ENCODE results near the gene MYO16. TPM values are rescaled to one million over a fixed set of nuclear protein-coding genes. Genes with fewer than 3 reads are reported as not detected.

Gene MYO16
- total and polyA plus RNA-seq, 12 donors: 0.56 to 2.4 (median 1.4) TPM

DNA sequence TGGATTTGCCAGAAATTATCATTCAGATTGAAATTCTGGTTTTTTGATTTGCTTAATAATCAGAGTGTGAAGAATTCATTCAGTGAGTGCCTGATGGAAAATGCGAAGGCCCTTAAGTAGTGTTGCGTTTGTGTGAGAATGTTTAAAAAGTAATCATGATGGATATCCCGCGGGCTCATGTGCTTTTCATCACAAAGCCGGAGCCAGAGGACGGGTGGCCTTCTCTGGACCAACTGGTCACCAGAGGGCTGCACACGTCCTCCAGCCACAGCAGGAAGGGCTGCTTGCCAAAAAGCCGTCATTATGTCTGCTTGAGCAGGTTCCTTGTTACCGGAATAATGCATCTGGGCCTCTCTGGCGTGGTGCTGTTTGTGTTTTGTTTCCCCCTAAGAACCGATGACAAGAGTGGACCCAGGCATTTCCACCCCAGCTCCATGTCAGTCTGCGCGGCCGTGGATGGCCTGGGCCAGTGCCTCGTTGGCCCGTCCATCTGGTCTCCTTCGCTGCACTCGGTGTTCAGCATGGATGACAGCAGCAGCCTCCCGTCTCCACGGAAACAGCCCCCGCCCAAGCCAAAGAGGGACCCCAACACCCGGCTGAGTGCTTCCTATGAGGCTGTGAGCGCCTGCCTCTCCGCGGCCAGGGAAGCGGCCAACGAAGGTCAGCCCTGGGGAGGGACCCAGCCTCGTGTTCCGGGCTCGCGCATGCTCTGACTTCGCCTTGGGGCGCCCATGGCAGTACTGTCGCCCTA, 497.7 kb downstream of the MYO16 start:
- Histone ChIP-seq H3K27me3 (no peaks in the 10 kb centered on the region), H3K27ac (no peak overlapping the region), H3K4me1 (replicated peaks in 1 of 2) (no peaks in the 10 kb centered on the region), H3K36me3 (replicated peaks in 1 of 2) (no peaks in the 10 kb centered on the region), H3K4me3 (no peak overlapping the region), H3K9me3 (replicated peaks in 1 of 3) (no peaks in the 10 kb centered on the region)
- TF ChIP-seq, protein P1, sequence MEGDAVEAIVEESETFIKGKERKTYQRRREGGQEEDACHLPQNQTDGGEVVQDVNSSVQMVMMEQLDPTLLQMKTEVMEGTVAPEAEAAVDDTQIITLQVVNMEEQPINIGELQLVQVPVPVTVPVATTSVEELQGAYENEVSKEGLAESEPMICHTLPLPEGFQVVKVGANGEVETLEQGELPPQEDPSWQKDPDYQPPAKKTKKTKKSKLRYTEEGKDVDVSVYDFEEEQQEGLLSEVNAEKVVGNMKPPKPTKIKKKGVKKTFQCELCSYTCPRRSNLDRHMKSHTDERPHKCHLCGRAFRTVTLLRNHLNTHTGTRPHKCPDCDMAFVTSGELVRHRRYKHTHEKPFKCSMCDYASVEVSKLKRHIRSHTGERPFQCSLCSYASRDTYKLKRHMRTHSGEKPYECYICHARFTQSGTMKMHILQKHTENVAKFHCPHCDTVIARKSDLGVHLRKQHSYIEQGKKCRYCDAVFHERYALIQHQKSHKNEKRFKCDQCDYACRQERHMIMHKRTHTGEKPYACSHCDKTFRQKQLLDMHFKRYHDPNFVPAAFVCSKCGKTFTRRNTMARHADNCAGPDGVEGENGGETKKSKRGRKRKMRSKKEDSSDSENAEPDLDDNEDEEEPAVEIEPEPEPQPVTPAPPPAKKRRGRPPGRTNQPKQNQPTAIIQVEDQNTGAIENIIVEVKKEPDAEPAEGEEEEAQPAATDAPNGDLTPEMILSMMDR (IDR thresholded peaks at IDR 0.05): no peak
- no peak for TF ChIP-seq POLR2A (IDR thresholded peaks at IDR 0.05)
- DNase-seq: no peak
- 89 to 94% (median 92%) methylated on average over 19 to 34 of the region's 34 CpGs for WGBS, 4 donors
- intact Hi-C loops (cut with DNase I): no loop called here

DNA sequence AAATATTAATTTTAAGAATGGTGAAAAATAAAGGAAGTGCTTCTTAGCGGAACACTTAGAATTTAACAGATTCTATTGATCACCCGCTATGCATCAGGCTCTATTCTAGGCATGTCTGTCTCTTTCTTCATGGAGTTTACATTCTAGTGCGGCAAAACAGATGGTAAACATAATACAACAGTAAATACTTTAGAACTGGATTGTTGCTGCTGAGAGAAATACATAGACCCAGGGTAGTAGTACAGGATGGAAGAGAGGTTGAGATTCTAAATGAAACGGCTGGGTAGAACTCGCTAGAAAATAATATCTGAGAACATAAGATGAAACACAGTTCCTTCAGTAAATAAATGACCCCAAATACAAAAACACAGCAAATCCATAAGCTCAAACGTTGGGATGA, 498.7 kb downstream of the MYO16 start:
- Histone ChIP-seq H3K36me3 (replicated peaks in 1 of 2) (no peaks in the 10 kb centered on the region), H3K9me3 (replicated peaks in 1 of 3) (no peaks in the 10 kb centered on the region), H3K27ac (no peak overlapping the region), H3K27me3 (no peaks in the 10 kb centered on the region), H3K4me1 (replicated peaks in 1 of 2) (no peaks in the 10 kb centered on the region), H3K4me3 (no peak overlapping the region)
- intact Hi-C loops (cut with DNase I): no loop called here
- TF ChIP-seq, protein P1 (IDR thresholded peaks at IDR 0.05): no peak
- TF ChIP-seq POLR2A (IDR thresholded peaks at IDR 0.05): no peak
- DNase-seq: no peak
- whole genome bisulfite sequencing, 4 donors: 79 to 92% (median 83%) methylated on average over 6 of the region's 6 CpGs

DNA sequence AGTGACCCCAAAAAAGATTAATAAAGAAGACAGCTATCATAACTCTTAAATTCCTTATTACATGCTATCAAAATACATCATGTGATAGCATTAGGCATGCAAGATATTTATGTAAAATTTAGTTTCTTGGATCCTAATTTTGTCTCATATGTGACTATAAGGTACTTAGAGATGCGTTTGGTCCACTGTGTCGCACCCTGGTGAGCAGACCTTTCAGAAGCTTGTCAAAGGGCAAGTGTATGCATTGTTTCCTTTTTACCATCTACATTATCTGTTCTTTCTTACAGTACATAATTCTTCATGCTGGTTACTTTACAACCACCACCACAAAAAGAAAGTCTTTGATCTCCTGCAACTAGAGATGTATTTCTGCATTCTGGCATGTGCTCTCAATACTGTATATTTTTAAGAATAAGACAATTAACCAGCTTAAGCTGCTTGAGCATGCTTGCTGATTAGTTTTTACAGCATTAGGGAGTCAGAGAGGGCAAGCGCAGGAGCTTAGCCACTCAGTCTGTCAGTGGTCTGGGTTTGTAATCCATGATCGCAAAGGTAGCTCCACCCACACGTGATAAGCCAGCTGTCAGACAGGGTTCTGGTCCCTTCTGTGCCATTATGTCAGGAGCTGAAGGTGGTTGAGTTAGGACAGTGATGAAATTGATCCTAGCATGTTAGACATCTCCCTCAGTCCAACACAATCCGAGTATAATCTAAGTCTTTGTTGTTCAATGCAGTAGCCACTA, 500.9 kb downstream of the MYO16 start:
- WGBS, 4 donors: 88 to 91% (median 90%) methylated on average over 5 to 6 of the region's 6 CpGs
- no peak overlapping the region for H3K4me3 ChIP-seq
- TF ChIP-seq POLR2A (IDR thresholded peaks at IDR 0.05): no peak
- TF ChIP-seq, protein P1 (IDR thresholded peaks at IDR 0.05): no peak
- no peak overlapping the region for H3K27ac ChIP-seq
- no peak for DNase-seq
- intact Hi-C loops (cut with DNase I): no loop called here
- no peaks in the 10 kb centered on the region for H3K9me3 ChIP-seq (replicated peaks in 1 of 3)
- no peaks in the 10 kb centered on the region for H3K27me3 ChIP-seq
- H3K4me1 ChIP-seq (replicated peaks in 1 of 2): no peaks in the 10 kb centered on the region
- H3K36me3 ChIP-seq (replicated peaks in 1 of 2): no peaks in the 10 kb centered on the region

DNA sequence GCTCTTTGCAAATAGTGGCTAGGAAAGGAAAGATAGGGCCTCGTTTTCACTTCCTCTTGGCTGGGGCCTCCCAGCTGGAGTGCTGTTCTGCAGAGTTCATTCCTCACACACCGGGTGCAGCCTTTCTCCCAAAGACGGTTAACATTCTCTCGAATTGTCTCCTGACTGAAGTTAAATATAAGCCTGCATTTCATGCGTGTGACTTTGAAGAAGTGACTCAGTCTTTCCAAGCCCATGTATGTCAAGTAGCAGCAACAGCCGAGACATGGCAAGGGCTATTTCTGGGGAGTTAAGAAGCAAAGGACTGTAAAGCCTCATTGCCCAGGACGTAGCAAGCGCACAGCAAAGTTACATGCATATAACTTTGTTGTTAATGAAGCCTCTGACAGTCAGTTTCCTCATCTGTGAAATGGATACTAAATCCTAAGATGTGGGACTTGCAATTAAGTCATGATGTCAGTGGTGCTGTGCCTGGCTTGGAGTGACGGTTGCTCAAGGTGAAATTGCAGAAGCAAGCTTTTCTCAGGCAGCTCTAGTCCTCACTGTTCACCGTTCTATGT, 502.4 kb downstream of the MYO16 start:
- H3K4me3 ChIP-seq: no peak overlapping the region
- WGBS, 4 donors: 55 to 68% (median 62%) methylated on average over 10 of the region's 10 CpGs
- H3K27me3 ChIP-seq: no peaks in the 10 kb centered on the region
- DNase-seq: no peak
- TF ChIP-seq, protein P1 (IDR thresholded peaks at IDR 0.05): no peak
- no peak for TF ChIP-seq POLR2A (IDR thresholded peaks at IDR 0.05)
- no peaks in the 10 kb centered on the region for H3K4me1 ChIP-seq (replicated peaks in 1 of 2)
- H3K36me3 ChIP-seq (replicated peaks in 1 of 2): no peaks in the 10 kb centered on the region
- no peaks in the 10 kb centered on the region for H3K9me3 ChIP-seq (replicated peaks in 1 of 3)
- no peak overlapping the region for H3K27ac ChIP-seq
- intact Hi-C loops (cut with DNase I): no loop called here
